ENCODE results near the gene ITGAE. TPM values are rescaled to one million over a fixed set of nuclear protein-coding genes. Genes with fewer than 3 reads are reported as not detected.
"Not testable (repeated sequence)": the region's sequence is repeated elsewhere in the genome, so short reads cannot be mapped to it uniquely, and the experiment has no call there.

ITGAE gene
- total RNA-seq, 2 donors from 2014 or later = 36.7 to 48.0 TPM

GRCh38 chr17:3755335-3756030 is 45.5 kb downstream of the ITGAE start:
- Mint-ChIP-seq H3K36me3 (peaks cover 7 to 14% of the 10 kb centered on the region in 2 donors), H3K9me3 (peaks cover 0 to 8% of the 10 kb centered on the region in 2 donors), H3K27ac (no peak overlapping the region)
- DNase-seq (ENCODE audit: low spot score in 2 of 2) (no peak), ATAC-seq (no peak)

GRCh38 chr17:3754458-3755334 is 46.3 kb downstream of the ITGAE start:
- H3K36me3 Mint-ChIP-seq = peaks cover 2 to 7% of the 10 kb centered on the region in 2 donors

GRCh38 chr17:3754066-3754457 is 46.9 kb downstream of the ITGAE start:
- Mint-ChIP-seq H3K27ac (no peak overlapping the region), H3K36me3 (peaks cover 0 to under 1% of the 10 kb centered on the region in 2 donors), H3K9me3 (no peaks in the 10 kb centered on the region)
- ATAC-seq (no peak), DNase-seq (ENCODE audit: low spot score in 2 of 2) (no peak)

More at GRCh38 chr17:3754458-3755334, 46.3 kb downstream of the ITGAE start:
- DNase-seq (ENCODE audit: low spot score in 2 of 2) = peak in 1 of 2 donors; percentile 67
- H3K27ac Mint-ChIP-seq = no peak overlapping the region
- ATAC-seq = peak; percentile 74 to 86
- H3K9me3 Mint-ChIP-seq = peaks cover 0 to 3% of the 10 kb centered on the region in 2 donors

GRCh38 chr17:3753624-3754023 is 47.4 kb downstream of the ITGAE start:
- DNase-seq (ENCODE audit: low spot score in 2 of 2) (no peak), ATAC-seq (no peak)
- Mint-ChIP-seq H3K27ac (no peak overlapping the region), H3K36me3 (no peaks in the 10 kb centered on the region), H3K9me3 (no peaks in the 10 kb centered on the region)

GRCh38 chr17:3751836-3752235 is 49.2 kb downstream of the ITGAE start:
- H3K9me3 Mint-ChIP-seq = no peaks in the 10 kb centered on the region
- ATAC-seq (no peak), DNase-seq (ENCODE audit: low spot score in 2 of 2) (no peak)
- H3K27ac Mint-ChIP-seq = no peak overlapping the region
- H3K36me3 Mint-ChIP-seq = no peaks in the 10 kb centered on the region

GRCh38 chr17:3750926-3751325 is 50.1 kb downstream of the ITGAE start:
- H3K9me3 Mint-ChIP-seq = no peaks in the 10 kb centered on the region
- H3K27ac Mint-ChIP-seq = peak overlapping the region; percentile 70 to 78
- H3K36me3 Mint-ChIP-seq = no peaks in the 10 kb centered on the region
- no peak for DNase-seq (ENCODE audit: low spot score in 2 of 2)
- peak; percentile 54 to 67 for ATAC-seq

GRCh38 chr17:3750296-3750695 is 50.7 kb downstream of the ITGAE start:
- H3K9me3 Mint-ChIP-seq = no peaks in the 10 kb centered on the region
- no peaks in the 10 kb centered on the region for H3K36me3 Mint-ChIP-seq
- peak overlapping the region; percentile 47 to 78 for H3K27ac Mint-ChIP-seq
- ATAC-seq (no peak), DNase-seq (ENCODE audit: low spot score in 2 of 2) (no peak)

- Mint-ChIP-seq H3K9me3 (no peaks in the 10 kb centered on the region), H3K27ac (peak overlapping the region in 1 of 2 donors; percentile 43), H3K36me3 (no peaks in the 10 kb centered on the region)
- ATAC-seq (no peak), DNase-seq (ENCODE audit: low spot score in 2 of 2) (no peak)
Observed at GRCh38 chr17:3748576-3748975, 52.4 kb downstream of the ITGAE start.

- ATAC-seq (no peak), DNase-seq (ENCODE audit: low spot score in 2 of 2) (no peak)
- Mint-ChIP-seq H3K36me3 (no peaks in the 10 kb centered on the region), H3K27ac (peak overlapping the region in 1 of 2 donors; percentile 43), H3K9me3 (no peaks in the 10 kb centered on the region)
Observed at GRCh38 chr17:3747805-3748204, 53.2 kb downstream of the ITGAE start.

GRCh38 chr17:3745071-3745470 is 55.9 kb downstream of the ITGAE start:
- H3K9me3 Mint-ChIP-seq = no peaks in the 10 kb centered on the region
- H3K27ac Mint-ChIP-seq = no peak overlapping the region
- no peaks in the 10 kb centered on the region for H3K36me3 Mint-ChIP-seq
- ATAC-seq (no peak), DNase-seq (ENCODE audit: low spot score in 2 of 2) (no peak)

- no peak for DNase-seq (ENCODE audit: low spot score in 2 of 2)
- Mint-ChIP-seq H3K27ac (no peak overlapping the region), H3K36me3 (no peaks in the 10 kb centered on the region), H3K9me3 (no peaks in the 10 kb centered on the region)
- no peak for ATAC-seq
Observed at GRCh38 chr17:3744014-3744413, 57.0 kb downstream of the ITGAE start.

- peak overlapping the region in 1 of 2 donors; percentile 73 for H3K27ac Mint-ChIP-seq
- H3K9me3 Mint-ChIP-seq = no peaks in the 10 kb centered on the region
- ATAC-seq = peak; percentile 49 to 65
- peak; percentile 41 to 63 for DNase-seq (ENCODE audit: low spot score in 2 of 2)
- H3K36me3 Mint-ChIP-seq = no peaks in the 10 kb centered on the region
Observed at GRCh38 chr17:3740611-3741073, 60.3 kb downstream of the ITGAE start.

GRCh38 chr17:3739422-3740124 is 61.4 kb downstream of the ITGAE start:
- H3K27ac Mint-ChIP-seq = peak overlapping the region in 1 of 2 donors; percentile 73
- ATAC-seq (no peak), DNase-seq (ENCODE audit: low spot score in 2 of 2) (no peak)
- no peaks in the 10 kb centered on the region for H3K36me3 Mint-ChIP-seq
- H3K9me3 Mint-ChIP-seq = no peaks in the 10 kb centered on the region

GRCh38 chr17:3738562-3739295 is 62.3 kb downstream of the ITGAE start:
- H3K27ac Mint-ChIP-seq = peak overlapping the region in 1 of 2 donors; percentile 28
- H3K36me3 Mint-ChIP-seq = no peaks in the 10 kb centered on the region
- H3K9me3 Mint-ChIP-seq = no peaks in the 10 kb centered on the region
- ATAC-seq (peak; percentile 81 to 85), DNase-seq (ENCODE audit: low spot score in 2 of 2) (peak; percentile 62 to 69)

GRCh38 chr17:3735515-3735914 is 65.5 kb downstream of the ITGAE start:
- ATAC-seq = no peak
- Mint-ChIP-seq H3K36me3 (no peaks in the 10 kb centered on the region), H3K9me3 (no peaks in the 10 kb centered on the region), H3K27ac (no peak overlapping the region)
- no peak for DNase-seq (ENCODE audit: low spot score in 2 of 2)

GRCh38 chr17:3734911-3735276 is 66.1 kb downstream of the ITGAE start:
- H3K9me3 Mint-ChIP-seq; ATAC-seq; H3K36me3 Mint-ChIP-seq; H3K27ac Mint-ChIP-seq; DNase-seq (ENCODE audit: low spot score in 2 of 2): not testable (repeated sequence)
